HepG2 (cell line): ENCODE measurements around the gene LST1. TPM values are rescaled to one million over a fixed set of nuclear protein-coding genes. Genes with fewer than 3 reads are reported as not detected.
A peak's percentile ranks its signal among the peaks of the same experiment; 100 is the strongest.

Experiments used
- ATAC-seq: fragments of 200-7000 bp; cut with Tn5 transposase; 3 replicates; pipeline ENCODE4 v1.9.1; 2020; ENCODE audit warnings: mild to moderate bottlenecking, moderate library complexity
- BruUV-seq: library from RNA; stranded (reverse); fragments of 400-500 nt; replicated peaks from 2 replicates; lab custom pipeline; 2021; lab: Mats Ljungman, UMichigan
- CTCF ChIA-PET: fragments of 300-600 bp; formaldehyde crosslinking; extraction: SDS; loops from one replicate; lab custom pipeline; 2021; ENCODE audit warnings: low total read pairs, inconsistent platforms, low intra/inter-chr PET ratio; lab: Yijun Ruan, JAX
- POLR2A ChIA-PET: fragments of 350-600 bp; sonication (Branson Sonifier 250); formaldehyde crosslinking; loops from one replicate; lab custom pipeline; 2020; ENCODE audit warnings: antibody characterized with exemption, inconsistent platforms; lab: Yijun Ruan, JAX
- DNase-seq: peaks from one replicate; pipeline ENCODE4 v3.0.0-alpha.2; 2015; ENCODE audit warnings: low spot score
- FAIRE-seq: peaks from 3 replicates; lab custom pipeline; 2011; peaks lifted over from hg19 to GRCh38; lab: Jason Lieb, UNC
- H2AFZ ChIP-seq: one replicate; pipeline ENCODE4 v1.6.1; 2011; ENCODE audit warnings: low read length, inconsistent platforms
- H3K27ac ChIP-seq: fragments of 300-600 bp; 3 replicates; pipeline ENCODE4 v1.8.0; 2011; ENCODE audit warnings: mixed run types, mild to moderate bottlenecking, mixed read lengths, low read length, inconsistent platforms; ENCODE audit not compliant: insufficient read depth; ENCODE audit errors: extremely low read length
- H3K27me3 ChIP-seq, 2 experiments: fragments of 200-600 bp in 1 of 2; 2 replicates in 1 of 2; 3 replicates in 1 of 2; pipeline versions ENCODE4 v1.6.0 to v1.8.0; 2011; ENCODE audit warnings: low read length in 2 of 2, mild to moderate bottlenecking in 2 of 2, moderate library complexity in 2 of 2, inconsistent platforms in 1 of 2; ENCODE audit not compliant: insufficient read depth in 2 of 2, control insufficient read depth in 1 of 2
- H3K36me3 ChIP-seq, 2 experiments: fragments of 200-600 bp in 1 of 2; replicated peaks in 1 of 2; 2 replicates in 1 of 2; 3 replicates in 1 of 2; pipeline versions ENCODE4 v1.5.1 to v1.8.0; 2011; ENCODE audit warnings: low read length in 2 of 2, inconsistent platforms in 1 of 2; ENCODE audit not compliant: insufficient read depth in 2 of 2, control insufficient read depth in 1 of 2
- H3K4me1 ChIP-seq: 2 replicates; pipeline ENCODE4 v1.5.1; 2012; ENCODE audit warnings: low read length, inconsistent platforms; ENCODE audit not compliant: insufficient read depth
- H3K4me2 ChIP-seq: 2 replicates; pipeline ENCODE4 v1.6.0; 2011; ENCODE audit warnings: low read depth, low read length, inconsistent platforms
- H3K4me3 ChIP-seq, 3 experiments: fragments of 200-600 bp in 1 of 3; sonication (generic), shearing (Covaris generic) in 1 of 3; replicated peaks in 1 of 3; 2 replicates each; pipeline ENCODE4 v1.5.1; 2011 to 2016; ENCODE audit warnings: low read length in 3 of 3, inconsistent platforms in 2 of 3, low read depth in 2 of 3, mild to moderate bottlenecking in 2 of 3, control low read depth in 1 of 3, mixed read lengths in 1 of 3; ENCODE audit not compliant: insufficient read depth in 1 of 3
- H3K79me2 ChIP-seq: one replicate; pipeline ENCODE4 v1.6.1; 2011; ENCODE audit warnings: low read length, inconsistent platforms; ENCODE audit not compliant: insufficient read depth
- H3K9ac ChIP-seq: 2 replicates; pipeline ENCODE4 v1.6.0; 2011; ENCODE audit warnings: mild to moderate bottlenecking, low read depth, low read length, inconsistent platforms; ENCODE audit not compliant: insufficient read depth
- H3K9me3 ChIP-seq: 2 replicates; pipeline ENCODE4 v1.5.1; 2012; ENCODE audit warnings: mild to moderate bottlenecking, low read length
- H4K20me1 ChIP-seq: 2 replicates; pipeline ENCODE4 v1.6.0; 2011; ENCODE audit warnings: inconsistent platforms, mild to moderate bottlenecking, low read length, moderate library complexity; ENCODE audit not compliant: insufficient read depth
- PCBP1 ChIP-seq: fragments of 200-400 bp; formaldehyde crosslinking; IDR thresholded peaks from 2 replicates; pipeline ENCODE4 v1.6.1; 2017; ENCODE audit warnings: mild to moderate bottlenecking, low read depth, low read length, borderline replicate concordance
- POLR2G ChIP-seq: fragments of 200-400 bp; formaldehyde crosslinking; IDR thresholded peaks from 2 replicates; pipeline ENCODE4 v1.6.1; 2018; ENCODE audit warnings: mild to moderate bottlenecking, low read depth, low read length, moderate library complexity
- ZNF280D ChIP-seq: sonication (generic); formaldehyde crosslinking; IDR thresholded peaks from 2 replicates; pipeline ENCODE4 v1.5.1; 2020; ENCODE audit warnings: mild to moderate bottlenecking, missing genetic modification reagents
- WGBS: methylation state at CpG from one replicate; pipeline ENCODE4 v1.1.6; 2017; ENCODE audit warnings: low lambda C conversion rate; 5-methylcytosine and 5-hydroxymethylcytosine counted together
- in situ Hi-C: cut with HindIII; loops from 2 replicates; pipeline ENCODE4 v1.10.0; 2017; ENCODE audit warnings: low pct_unique_long_range_greater_than_20kb; ENCODE audit not compliant: extremely low pct_ligation_motif_present
- intact Hi-C: fragments of 100-400 bp; cut with micrococcal nuclease; formaldehyde crosslinking; loops from one replicate; pipeline ENCODE4 v1.10.0; 2022; ENCODE audit not compliant: unreplicated experiment
- polyA plus RNA-seq, 8 experiments: library from polyadenylated mRNA; depleted of rRNA in 3 of 8; stranded (reverse) in 7 of 8; unstranded in 1 of 8; fragments of >200 nt; fragmentation: Illumina TruSeq in 4 of 8; extraction: Trizol in 4 of 8; gene quantifications; 2 replicates each; pipeline versions ENCODE4 v1.2.1 to v1.2.3, GENCODE V29; 2011 to 2016; ENCODE audit warnings: low read depth in 4 of 8, missing spikeins in 1 of 8, mixed read lengths in 1 of 8; ENCODE audit not compliant: insufficient read depth in 1 of 8
- total RNA-seq, 5 experiments: library from RNA; depleted of rRNA; stranded (reverse); fragments of >200 nt; fragmentation: Illumina TruSeq; extraction: Trizol; gene quantifications; 2 replicates each; pipeline ENCODE4 v1.2.3, GENCODE V29; 2016; ENCODE audit warnings: low read depth in 1 of 5
- TF ChIP-seq, protein P1 (sequence below): IDR thresholded peaks from 2 replicates; pipeline ENCODE4 v1.6.1; 2012; ENCODE audit warnings: inconsistent platforms

Gene LST1
- total and polyA plus RNA-seq, 2 of the 13 experiments (the other 11 are each of a cell fraction or from before 2014, with no cell fraction given): not detected

DNA sequence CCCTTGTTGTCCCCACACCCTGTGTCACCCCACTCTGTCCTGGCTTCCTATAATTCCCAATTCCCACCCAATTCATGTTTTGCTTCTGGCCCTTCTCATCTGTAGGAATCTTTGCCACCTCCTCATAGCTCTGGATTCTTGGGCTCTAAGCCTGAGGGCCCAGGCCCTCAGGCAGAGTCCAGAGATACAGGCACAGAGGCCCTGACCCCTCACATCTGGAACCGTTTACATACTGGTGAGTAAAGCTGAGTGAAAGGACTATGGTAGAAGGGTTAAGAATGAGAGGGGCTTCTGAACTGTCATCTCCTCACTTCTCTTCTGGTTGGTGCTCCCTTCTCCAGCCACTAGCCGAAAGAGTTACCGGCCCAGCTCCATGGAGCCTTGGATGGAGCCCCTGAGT, 48.1 kb downstream of the LST1 start:
- CTCF ChIA-PET: no interaction called here
- intact Hi-C loops (no loop called here), in situ Hi-C loops (no loop called here)
- no peak overlapping the region for H2AFZ ChIP-seq
- peaks cover 60 to 87% of the 10 kb centered on the region in 2 experiments for H3K36me3 ChIP-seq
- no peak for ATAC-seq
- H3K4me2 ChIP-seq: no peak overlapping the region
- POLR2A ChIA-PET: interaction anchor here (1.3 to 3.4 kb wide), 6 partner anchors 10 to 26 kb away, joined by 3 to 20 read pairs (median 6); partner anchors contain the start of genes APOM, BAG6 and C6orf47
- H3K27ac ChIP-seq: no peak overlapping the region
- no peaks in the 10 kb centered on the region for H3K79me2 ChIP-seq
- FAIRE-seq: no peak
- 0 out of 2 replicates have a peak, but pooled peaks have one; percentile 17 for TF ChIP-seq POLR2G
- TF ChIP-seq PCBP1: no peak
- TF ChIP-seq ZNF280D (CRISPR knock-in tag): no peak
- TF ChIP-seq, protein P1, sequence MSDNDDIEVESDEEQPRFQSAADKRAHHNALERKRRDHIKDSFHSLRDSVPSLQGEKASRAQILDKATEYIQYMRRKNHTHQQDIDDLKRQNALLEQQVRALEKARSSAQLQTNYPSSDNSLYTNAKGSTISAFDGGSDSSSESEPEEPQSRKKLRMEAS: no peak
- no peak overlapping the region for H3K4me3 ChIP-seq
- H4K20me1 ChIP-seq: no peaks in the 10 kb centered on the region; the same call in 1 of the 2 replicates
- no peak for DNase-seq
- no peaks in the 10 kb centered on the region for H3K9me3 ChIP-seq
- no peaks in the 10 kb centered on the region for H3K4me1 ChIP-seq
- WGBS: 96% methylated on average over 3 of the region's 3 CpGs
- BruUV-seq: no TSS peak
- H3K9ac ChIP-seq: no peak overlapping the region
- H3K27me3 ChIP-seq: no peaks in the 10 kb centered on the region
